HEK293T (cell line): ENCODE data around the gene FAM193A.

Source experiments
- BHLHE40 ChIP-seq: fragments of 450-650 bp; IDR thresholded peaks from 2 replicates; pipeline ENCODE4 v1.6.1; 2016; ENCODE audit warnings: mild to moderate bottlenecking, moderate library complexity, borderline replicate concordance
- CTBP1 ChIP-seq: fragments of 450-650 bp; IDR thresholded peaks from 2 replicates; pipeline ENCODE4 v1.6.1; 2016; ENCODE audit warnings: borderline replicate concordance
- ELF4 ChIP-seq: fragments of 450-650 bp; IDR thresholded peaks from 2 replicates; pipeline ENCODE4 v1.6.1; 2017; ENCODE audit warnings: antibody characterized with exemption
- FOXK2 ChIP-seq: fragments of 450-650 bp; IDR thresholded peaks from 2 replicates; pipeline ENCODE4 v1.6.1; 2016; ENCODE audit warnings: mild to moderate bottlenecking
- FOXM1 ChIP-seq: fragments of 450-650 bp; IDR thresholded peaks from 2 replicates; pipeline ENCODE4 v1.6.1; 2017; ENCODE audit warnings: mild to moderate bottlenecking, borderline replicate concordance
- SP1 ChIP-seq: fragments of 450-650 bp; IDR thresholded peaks from 2 replicates; pipeline ENCODE4 v1.6.1; 2017
- TARDBP ChIP-seq: fragments of 450-650 bp; IDR thresholded peaks from 2 replicates; pipeline ENCODE4 v1.6.1; 2016

- TF ChIP-seq SP1 (no peak), FOXM1 (no peak), ELF4 (no peak), BHLHE40 (no peak), TARDBP (no peak), CTBP1 (no peak), FOXK2 (no peak)
Measured at GRCh38 chr4:2698951-2699505, 162.6 kb downstream of the FAM193A start.
